ENCODE data around the gene CXCL5.

DNA sequence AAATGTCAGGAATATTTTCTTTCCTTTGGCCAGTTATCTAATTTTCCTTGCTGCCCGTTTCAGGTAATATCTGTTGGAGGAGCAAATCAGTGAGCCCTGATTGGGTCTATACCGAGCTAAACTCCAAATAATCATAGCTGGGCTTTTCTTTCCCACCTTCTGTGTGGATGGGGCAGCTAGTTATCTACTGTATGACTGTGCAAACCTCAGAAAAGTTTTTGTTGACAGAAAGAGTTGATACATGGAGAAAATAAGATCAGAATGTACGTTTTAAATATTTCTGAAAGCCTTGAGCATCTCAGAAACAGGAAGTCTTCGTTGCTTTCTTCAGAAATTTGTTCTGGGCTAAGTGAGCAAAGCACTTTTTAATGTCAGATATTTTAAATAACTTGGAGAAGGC lies 6.2 kb upstream of the CXCL5 start:
- TF ChIP-seq, protein P1, sequence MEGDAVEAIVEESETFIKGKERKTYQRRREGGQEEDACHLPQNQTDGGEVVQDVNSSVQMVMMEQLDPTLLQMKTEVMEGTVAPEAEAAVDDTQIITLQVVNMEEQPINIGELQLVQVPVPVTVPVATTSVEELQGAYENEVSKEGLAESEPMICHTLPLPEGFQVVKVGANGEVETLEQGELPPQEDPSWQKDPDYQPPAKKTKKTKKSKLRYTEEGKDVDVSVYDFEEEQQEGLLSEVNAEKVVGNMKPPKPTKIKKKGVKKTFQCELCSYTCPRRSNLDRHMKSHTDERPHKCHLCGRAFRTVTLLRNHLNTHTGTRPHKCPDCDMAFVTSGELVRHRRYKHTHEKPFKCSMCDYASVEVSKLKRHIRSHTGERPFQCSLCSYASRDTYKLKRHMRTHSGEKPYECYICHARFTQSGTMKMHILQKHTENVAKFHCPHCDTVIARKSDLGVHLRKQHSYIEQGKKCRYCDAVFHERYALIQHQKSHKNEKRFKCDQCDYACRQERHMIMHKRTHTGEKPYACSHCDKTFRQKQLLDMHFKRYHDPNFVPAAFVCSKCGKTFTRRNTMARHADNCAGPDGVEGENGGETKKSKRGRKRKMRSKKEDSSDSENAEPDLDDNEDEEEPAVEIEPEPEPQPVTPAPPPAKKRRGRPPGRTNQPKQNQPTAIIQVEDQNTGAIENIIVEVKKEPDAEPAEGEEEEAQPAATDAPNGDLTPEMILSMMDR (IDR thresholded peaks at IDR 0.05; ENCODE audit: extremely low read depth in 1 of 2, insufficient read depth in 1 of 2, low read depth in 1 of 2, low read length in 2 of 2), result no peak
- TF ChIP-seq POLR2A (IDR thresholded peaks at IDR 0.05; ENCODE audit: low read depth, low read length) (no peak), POLR2AphosphoS5 (IDR thresholded peaks at IDR 0.05; ENCODE audit: insufficient read depth, low read depth, low read length) (no peak)
- TF ChIP-seq, protein P2, sequence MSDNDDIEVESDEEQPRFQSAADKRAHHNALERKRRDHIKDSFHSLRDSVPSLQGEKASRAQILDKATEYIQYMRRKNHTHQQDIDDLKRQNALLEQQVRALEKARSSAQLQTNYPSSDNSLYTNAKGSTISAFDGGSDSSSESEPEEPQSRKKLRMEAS (IDR thresholded peaks at IDR 0.05; ENCODE audit: insufficient read depth, insufficient read length), result no peak
